ENCODE data around the gene MCAM.

DNA sequence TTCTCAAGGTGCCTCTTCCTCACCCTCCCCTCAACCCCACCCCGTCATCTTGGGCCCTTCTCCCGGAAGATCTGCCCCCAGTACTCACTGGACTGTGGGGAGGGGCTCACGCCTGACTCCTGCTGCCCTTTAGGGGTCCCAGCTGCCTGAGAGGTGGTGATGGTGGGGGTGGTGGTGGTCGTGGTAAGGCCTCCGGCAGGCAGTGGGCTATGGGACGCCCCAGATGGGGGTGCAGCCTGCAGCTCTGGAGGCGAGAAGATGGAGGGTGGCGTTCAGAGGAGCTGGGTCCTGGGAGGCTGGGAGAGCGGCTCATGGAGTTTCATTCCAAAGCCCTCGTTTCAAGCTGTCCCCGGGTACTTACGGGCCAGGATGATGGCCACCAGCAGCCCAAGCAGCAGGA is 28.8 kb upstream of the MCAM start:
- TF ChIP-seq CEBPB (IDR thresholded peaks at IDR 0.05) (no peak), RAD21 (IDR thresholded peaks at IDR 0.05; ENCODE audit: low read depth) (no peak), ZBTB7A (IDR thresholded peaks at IDR 0.05; ENCODE audit: low read depth) (no peak), EGR1 (IDR thresholded peaks at IDR 0.05) (no peak), EP300 (IDR thresholded peaks at IDR 0.05; ENCODE audit: borderline replicate concordance) (no peak), USF1 (IDR thresholded peaks at IDR 0.05) (no peak)
- TF ChIP-seq, protein P1, sequence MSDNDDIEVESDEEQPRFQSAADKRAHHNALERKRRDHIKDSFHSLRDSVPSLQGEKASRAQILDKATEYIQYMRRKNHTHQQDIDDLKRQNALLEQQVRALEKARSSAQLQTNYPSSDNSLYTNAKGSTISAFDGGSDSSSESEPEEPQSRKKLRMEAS (IDR thresholded peaks at IDR 0.05): no peak
